Breast epithelium (tissue), 4 donors: ENCODE data around the gene MAPKAP1. TPM values are rescaled to one million over a fixed set of nuclear protein-coding genes. Genes with fewer than 3 reads are reported as not detected.

Source experiments
- DNase-seq, 2 donors: peaks; one replicate each; pipeline ENCODE4 v3.0.0-alpha.2; 2019; ENCODE audit warnings: low spot score in 2 of 2
- H3K27ac ChIP-seq, 2 donors: fragments of 200-600 bp; sonication (generic) in 1 of 2; one replicate each; pipeline ENCODE4 v1.5.1; 2016 to 2019; ENCODE audit warnings: mild to moderate bottlenecking in 1 of 2
- H3K27me3 ChIP-seq, 2 donors: fragments of 200-600 bp; sonication (generic) in 1 of 2; one replicate each; pipeline versions ENCODE4 v1.5.1 to v1.6.0; 2017 to 2019; ENCODE audit warnings: control low read depth in 1 of 2, mild to moderate bottlenecking in 1 of 2
- H3K36me3 ChIP-seq: fragments of 200-600 bp; one replicate; pipeline ENCODE4 v1.5.1; 2019
- H3K4me1 ChIP-seq, 2 donors: fragments of 200-600 bp; sonication (generic); one replicate each; pipeline ENCODE4 v1.5.1; 2016 to 2019; ENCODE audit warnings: control low read depth in 1 of 2
- H3K4me3 ChIP-seq, 3 donors: fragments of 200-600 bp; sonication (generic); 1 replicate in 2 of 3; 2 replicates in 1 of 3; pipeline ENCODE4 v1.5.1; 2016 to 2019; ENCODE audit warnings: mild to moderate bottlenecking in 3 of 3, moderate library complexity in 2 of 3
- H3K9me3 ChIP-seq, 2 donors: fragments of 200-600 bp; sonication (generic) in 1 of 2; one replicate each; pipeline ENCODE4 v1.5.1; 2016 to 2019; ENCODE audit warnings: control low read depth in 1 of 2
- CTCF ChIP-seq, 3 donors: fragments of 450-650 bp; IDR thresholded peaks; one replicate each; pipeline ENCODE4 v1.5.1; 2016 to 2017; ENCODE audit warnings: antibody characterized with exemption in 3 of 3, mild to moderate bottlenecking in 3 of 3, moderate library complexity in 3 of 3
- POLR2A ChIP-seq: fragments of 450-650 bp; IDR thresholded peaks from one replicate; pipeline ENCODE4 v1.6.1; 2016; ENCODE audit warnings: antibody characterized with exemption, mild to moderate bottlenecking, moderate library complexity
- POLR2AphosphoS5 ChIP-seq, 3 donors: sonication (generic); formaldehyde crosslinking; IDR thresholded peaks; one replicate each; pipeline ENCODE4 v1.6.1; 2017; ENCODE audit warnings: antibody characterized with exemption in 3 of 3
- intact Hi-C: fragments of 100-400 bp; cut with DNase I; formaldehyde crosslinking; loops from one replicate; pipeline ENCODE4 v1.15.1; 2023; ENCODE audit warnings: low total_unique reads
- total RNA-seq, 3 donors: library from RNA; depleted of rRNA; stranded (reverse); fragments of >200 nt; gene quantifications; one replicate each; pipeline ENCODE4 v1.1.0, GENCODE V29; 2016

The MAPKAP1 gene
- total RNA-seq, 3 donors from 2014 or later, result 61.3 to 81.9 (median 78.6) TPM

GRCh38 chr9:125534971-125535701 lies 171.9 kb downstream of the MAPKAP1 start:
- H3K36me3 ChIP-seq, result no peaks in the 10 kb centered on the region
- no peak overlapping the region for H3K4me3 ChIP-seq
- no peaks in the 10 kb centered on the region for H3K27me3 ChIP-seq
- no peaks in the 10 kb centered on the region for H3K9me3 ChIP-seq
- DNase-seq, result no peak
- TF ChIP-seq CTCF (IDR thresholded peaks at IDR 0.05) (no peak), POLR2AphosphoS5 (IDR thresholded peaks at IDR 0.05) (no peak), POLR2A (no peak)
- peaks cover 0 to 7% of the 10 kb centered on the region in 2 donors for H3K4me1 ChIP-seq
- intact Hi-C loops, result loop anchor here (10.0 kb wide), 1 partner anchor 760 kb away; the partner anchor contains the start of genes NR6A1 and OLFML2A
- H3K27ac ChIP-seq, result no peak overlapping the region

GRCh38 chr9:125532812-125533594 lies 174.0 kb downstream of the MAPKAP1 start:
- peaks cover 0 to 7% of the 10 kb centered on the region in 2 donors for H3K4me1 ChIP-seq
- H3K27ac ChIP-seq, result no peak overlapping the region
- no peak for DNase-seq
- intact Hi-C loops, result loop anchor here (10.0 kb wide), 1 partner anchor 758 kb away; the partner anchor contains the start of genes NR6A1 and OLFML2A
- TF ChIP-seq CTCF (IDR thresholded peaks at IDR 0.05) (no peak), POLR2AphosphoS5 (IDR thresholded peaks at IDR 0.05) (no peak), POLR2A (no peak)
- no peaks in the 10 kb centered on the region for H3K9me3 ChIP-seq
- no peaks in the 10 kb centered on the region for H3K27me3 ChIP-seq
- no peak overlapping the region for H3K4me3 ChIP-seq
- no peaks in the 10 kb centered on the region for H3K36me3 ChIP-seq

- Histone ChIP-seq H3K4me3 (no peak overlapping the region), H3K27me3 (no peaks in the 10 kb centered on the region), H3K9me3 (no peaks in the 10 kb centered on the region), H3K27ac (no peak overlapping the region), H3K36me3 (no peaks in the 10 kb centered on the region), H3K4me1 (peaks cover 0 to 3% of the 10 kb centered on the region in 2 donors)
- DNase-seq, result no peak
- intact Hi-C loops, result loop anchor here (10.0 kb wide), 1 partner anchor 758 kb away; the partner anchor contains the start of genes NR6A1 and OLFML2A
- TF ChIP-seq POLR2AphosphoS5 (IDR thresholded peaks at IDR 0.05), result no peak
- TF ChIP-seq CTCF (IDR thresholded peaks at IDR 0.05), result no peak
- TF ChIP-seq POLR2A, result no peak
Observed at GRCh38 chr9:125532412-125532811, 174.6 kb downstream of the MAPKAP1 start.

GRCh38 chr9:125529589-125530515 lies 177.2 kb downstream of the MAPKAP1 start:
- Histone ChIP-seq H3K36me3 (no peaks in the 10 kb centered on the region), H3K27me3 (no peaks in the 10 kb centered on the region), H3K4me3 (no peak overlapping the region), H3K27ac (no peak overlapping the region), H3K9me3 (no peaks in the 10 kb centered on the region), H3K4me1 (no peaks in the 10 kb centered on the region)
- DNase-seq, result no peak
- no peak for TF ChIP-seq POLR2AphosphoS5 (IDR thresholded peaks at IDR 0.05)
- TF ChIP-seq CTCF (IDR thresholded peaks at IDR 0.05), result no peak
- TF ChIP-seq POLR2A, result no peak
- intact Hi-C loops, result loop anchor here (10.0 kb wide), 1 partner anchor 755 kb away; the partner anchor contains the start of genes NR6A1 and OLFML2A
